BE2C (cell line): Measurements from ENCODE around the gene ZNF423.

Experiments used
- DNase-seq: peaks from one replicate; pipeline ENCODE4 v3.0.0-alpha.2; 2020
- H3K27me3 ChIP-seq: fragments of 250-450 bp; sonication (Bioruptor Pico); 2 replicates; pipeline ENCODE4 v1.5.1; 2020; ENCODE audit warnings: mild to moderate bottlenecking
- H3K36me3 ChIP-seq: fragments of 250-450 bp; sonication (Bioruptor Pico); 2 replicates; pipeline ENCODE4 v1.5.1; 2020; ENCODE audit warnings: mild to moderate bottlenecking
- H3K4me1 ChIP-seq: fragments of 250-450 bp; sonication (Bioruptor Pico); 2 replicates; pipeline ENCODE4 v1.5.1; 2020
- H3K4me3 ChIP-seq: 2 replicates; pipeline ENCODE4 v1.5.1; 2011; ENCODE audit warnings: low read depth, low read length
- H3K9me3 ChIP-seq: fragments of 250-450 bp; sonication (Bioruptor Pico); 2 replicates; pipeline ENCODE4 v1.5.1; 2020
- TF ChIP-seq, protein P1 (sequence below): IDR thresholded peaks from 2 replicates; pipeline ENCODE4 v1.5.1; 2012; ENCODE audit warnings: mild to moderate bottlenecking, low read depth, low read length

Gene ZNF423

DNA sequence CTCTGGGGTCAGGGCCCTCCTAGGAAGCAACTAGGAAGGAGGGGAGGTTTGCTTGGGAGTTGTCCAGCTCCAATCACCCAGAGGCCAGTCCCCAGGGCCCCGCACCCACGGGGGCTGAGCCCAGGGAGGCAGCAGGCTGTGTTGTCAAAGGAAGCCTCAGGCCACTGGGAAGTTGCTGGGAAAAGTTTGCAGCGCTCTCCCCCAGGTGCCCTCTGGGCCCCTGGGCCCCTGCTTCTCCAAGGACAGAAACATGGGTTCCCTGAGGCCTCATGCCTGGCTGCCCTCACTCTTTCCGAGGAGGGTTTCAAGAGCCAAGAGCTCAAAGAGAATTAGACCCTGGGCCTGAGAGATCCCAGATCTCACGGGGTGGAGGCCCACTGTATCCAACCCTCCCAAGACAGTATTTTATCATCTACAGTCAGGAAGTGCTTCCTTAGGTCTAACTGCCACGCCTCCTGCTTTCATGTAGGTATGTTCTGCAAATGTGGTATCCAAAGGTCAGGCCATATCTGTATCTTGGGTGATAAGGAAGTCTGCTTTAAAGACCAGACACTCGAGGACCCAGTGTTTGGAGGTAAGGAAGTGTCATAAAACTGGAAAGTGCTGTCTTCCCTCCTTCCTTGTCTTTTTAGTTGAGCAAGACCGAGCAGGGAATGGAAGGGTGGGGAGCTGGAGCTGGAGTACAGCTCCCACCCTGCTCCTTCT, 44.2 kb upstream of the ZNF423 start:
- H3K4me3 ChIP-seq, result no peak overlapping the region
- H3K27me3 ChIP-seq, result no peaks in the 10 kb centered on the region
- no peaks in the 10 kb centered on the region for H3K4me1 ChIP-seq
- no peaks in the 10 kb centered on the region for H3K9me3 ChIP-seq
- no peaks in the 10 kb centered on the region for H3K36me3 ChIP-seq
- no peak for DNase-seq
- TF ChIP-seq, protein P1, sequence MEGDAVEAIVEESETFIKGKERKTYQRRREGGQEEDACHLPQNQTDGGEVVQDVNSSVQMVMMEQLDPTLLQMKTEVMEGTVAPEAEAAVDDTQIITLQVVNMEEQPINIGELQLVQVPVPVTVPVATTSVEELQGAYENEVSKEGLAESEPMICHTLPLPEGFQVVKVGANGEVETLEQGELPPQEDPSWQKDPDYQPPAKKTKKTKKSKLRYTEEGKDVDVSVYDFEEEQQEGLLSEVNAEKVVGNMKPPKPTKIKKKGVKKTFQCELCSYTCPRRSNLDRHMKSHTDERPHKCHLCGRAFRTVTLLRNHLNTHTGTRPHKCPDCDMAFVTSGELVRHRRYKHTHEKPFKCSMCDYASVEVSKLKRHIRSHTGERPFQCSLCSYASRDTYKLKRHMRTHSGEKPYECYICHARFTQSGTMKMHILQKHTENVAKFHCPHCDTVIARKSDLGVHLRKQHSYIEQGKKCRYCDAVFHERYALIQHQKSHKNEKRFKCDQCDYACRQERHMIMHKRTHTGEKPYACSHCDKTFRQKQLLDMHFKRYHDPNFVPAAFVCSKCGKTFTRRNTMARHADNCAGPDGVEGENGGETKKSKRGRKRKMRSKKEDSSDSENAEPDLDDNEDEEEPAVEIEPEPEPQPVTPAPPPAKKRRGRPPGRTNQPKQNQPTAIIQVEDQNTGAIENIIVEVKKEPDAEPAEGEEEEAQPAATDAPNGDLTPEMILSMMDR, result no peak

DNA sequence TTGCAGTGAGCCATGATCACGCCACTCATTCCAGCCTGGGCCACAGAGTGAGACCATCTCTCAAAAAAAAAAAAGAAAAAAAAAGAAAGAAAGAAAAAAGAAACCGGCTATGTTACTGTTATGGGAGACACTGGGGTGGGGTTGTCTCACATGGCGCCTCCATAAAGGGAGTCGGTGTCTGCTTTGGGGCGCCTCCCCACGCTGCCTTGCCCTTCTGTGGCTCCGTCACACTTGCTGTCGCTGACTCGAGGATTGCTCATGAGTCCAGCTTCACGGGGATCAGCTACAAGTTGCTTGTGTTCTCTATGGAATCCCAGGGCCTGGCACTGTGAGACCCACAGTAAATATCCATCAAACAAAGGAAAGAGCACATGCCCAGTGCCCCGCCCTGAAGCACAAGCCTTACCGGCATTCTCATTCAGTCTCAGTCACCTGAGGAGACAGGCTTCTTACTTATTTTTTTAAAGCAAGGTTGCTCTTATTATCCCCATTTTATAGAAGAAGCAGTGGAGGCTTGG, 40.6 kb upstream of the ZNF423 start:
- no peak overlapping the region for H3K4me3 ChIP-seq
- no peaks in the 10 kb centered on the region for H3K27me3 ChIP-seq
- no peak for DNase-seq
- H3K9me3 ChIP-seq, result no peaks in the 10 kb centered on the region
- H3K36me3 ChIP-seq, result no peaks in the 10 kb centered on the region
- H3K4me1 ChIP-seq, result no peaks in the 10 kb centered on the region
- TF ChIP-seq, protein P1, result no peak

DNA sequence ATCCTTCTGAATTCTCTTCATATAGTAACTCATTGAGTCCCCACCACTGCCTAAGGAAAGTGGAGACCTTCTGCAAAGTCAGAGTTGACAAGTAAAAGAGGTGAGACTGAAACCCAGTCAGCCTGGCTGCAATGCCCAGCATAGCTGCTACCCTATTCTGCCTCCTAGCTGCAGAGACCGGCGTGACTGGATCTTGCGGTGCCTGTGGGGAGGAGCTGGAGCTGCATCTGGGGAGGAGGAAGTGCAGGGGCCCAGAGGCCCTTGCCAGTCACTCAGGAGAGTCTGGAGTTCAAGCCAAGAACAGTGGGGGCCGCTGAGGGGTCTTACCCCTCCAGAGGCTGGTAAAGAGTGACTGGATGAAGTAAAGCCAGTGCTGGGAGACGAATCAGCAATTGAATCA, 35.0 kb upstream of the ZNF423 start:
- no peaks in the 10 kb centered on the region for H3K4me1 ChIP-seq
- H3K4me3 ChIP-seq, result no peak overlapping the region
- TF ChIP-seq, protein P1, result peak; percentile 54
- H3K27me3 ChIP-seq, result no peaks in the 10 kb centered on the region
- H3K36me3 ChIP-seq, result no peaks in the 10 kb centered on the region
- DNase-seq, result peak; percentile 30
- H3K9me3 ChIP-seq, result no peaks in the 10 kb centered on the region

DNA sequence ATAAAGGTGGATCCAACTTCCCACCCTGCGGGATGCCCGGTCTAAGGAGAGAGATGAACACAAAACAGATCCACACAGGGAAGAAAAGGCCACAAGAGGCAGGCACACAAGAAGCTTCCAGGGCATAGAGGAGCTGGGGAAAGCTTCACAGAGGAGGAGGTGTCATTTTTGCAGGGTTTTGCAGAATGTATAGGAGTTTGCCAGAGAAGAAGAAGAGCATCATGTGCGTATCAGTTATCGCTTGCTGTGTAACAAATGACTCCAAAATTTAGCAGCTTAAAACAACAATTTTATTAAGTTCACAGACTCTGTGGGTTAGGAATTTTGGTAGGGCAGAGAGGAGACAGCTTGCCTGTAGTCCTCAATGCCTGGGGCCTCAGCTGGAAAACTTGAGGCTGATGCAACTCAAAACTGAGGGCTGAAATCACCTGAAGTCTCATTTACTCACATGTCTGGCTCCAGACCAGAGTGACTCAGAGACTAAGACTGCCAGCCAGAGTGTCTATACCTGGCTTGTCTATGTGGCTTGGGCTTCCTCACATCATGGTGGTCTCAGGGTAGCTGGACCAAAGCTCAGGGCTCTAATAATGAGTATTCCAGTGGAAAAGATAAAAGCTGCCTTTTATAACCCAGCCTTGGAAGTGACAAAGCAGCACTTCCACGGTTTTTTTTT, 33.9 kb upstream of the ZNF423 start:
- no peaks in the 10 kb centered on the region for H3K36me3 ChIP-seq
- H3K27me3 ChIP-seq, result no peaks in the 10 kb centered on the region
- H3K4me3 ChIP-seq, result no peak overlapping the region
- no peak for DNase-seq
- H3K9me3 ChIP-seq, result no peaks in the 10 kb centered on the region
- no peaks in the 10 kb centered on the region for H3K4me1 ChIP-seq
- TF ChIP-seq, protein P1, result no peak

DNA sequence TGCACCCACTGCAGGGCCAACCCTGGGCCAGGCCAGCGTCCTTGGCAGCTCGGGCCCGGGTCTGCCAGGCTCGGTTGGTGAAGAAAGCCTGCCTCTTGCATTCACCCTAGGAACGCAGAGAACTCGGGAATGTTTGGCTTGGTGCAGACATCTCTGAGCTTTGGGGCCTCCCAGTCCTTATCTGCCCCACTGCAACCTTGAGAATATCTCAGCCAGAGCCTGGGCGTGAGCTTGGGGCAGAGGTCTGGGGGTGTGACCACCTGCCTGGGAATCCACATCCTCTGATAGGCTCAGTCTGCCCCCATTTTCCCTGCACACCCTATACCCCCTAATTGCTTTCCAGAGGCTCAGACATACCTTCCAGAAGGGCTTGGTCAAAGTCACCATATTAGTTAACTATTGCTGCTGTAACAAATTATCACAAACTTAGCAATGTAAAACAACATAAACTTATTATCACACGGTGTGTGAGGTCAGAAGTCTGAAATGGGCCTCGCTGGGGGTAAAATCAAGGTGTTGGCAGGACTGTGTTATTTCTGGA, 30.7 kb upstream of the ZNF423 start:
- no peak for DNase-seq
- H3K27me3 ChIP-seq, result no peaks in the 10 kb centered on the region
- TF ChIP-seq, protein P1, result no peak
- no peaks in the 10 kb centered on the region for H3K36me3 ChIP-seq
- no peaks in the 10 kb centered on the region for H3K9me3 ChIP-seq
- peaks cover 5% of the 10 kb centered on the region; the same call in 1 of the 2 replicates for H3K4me1 ChIP-seq
- no peak overlapping the region for H3K4me3 ChIP-seq
